Urothelium cell line (cell line): ENCODE data around the gene STAP2.

Experiments used
- DNase-seq: peaks from one replicate; pipeline ENCODE4 v3.0.0; 2011; ENCODE audit warnings: low spot score, mixed read lengths
- FAIRE-seq: peaks from 2 replicates; lab custom pipeline; 2011; peaks lifted over from hg19 to GRCh38; lab: Jason Lieb, UNC

Gene STAP2

DNA sequence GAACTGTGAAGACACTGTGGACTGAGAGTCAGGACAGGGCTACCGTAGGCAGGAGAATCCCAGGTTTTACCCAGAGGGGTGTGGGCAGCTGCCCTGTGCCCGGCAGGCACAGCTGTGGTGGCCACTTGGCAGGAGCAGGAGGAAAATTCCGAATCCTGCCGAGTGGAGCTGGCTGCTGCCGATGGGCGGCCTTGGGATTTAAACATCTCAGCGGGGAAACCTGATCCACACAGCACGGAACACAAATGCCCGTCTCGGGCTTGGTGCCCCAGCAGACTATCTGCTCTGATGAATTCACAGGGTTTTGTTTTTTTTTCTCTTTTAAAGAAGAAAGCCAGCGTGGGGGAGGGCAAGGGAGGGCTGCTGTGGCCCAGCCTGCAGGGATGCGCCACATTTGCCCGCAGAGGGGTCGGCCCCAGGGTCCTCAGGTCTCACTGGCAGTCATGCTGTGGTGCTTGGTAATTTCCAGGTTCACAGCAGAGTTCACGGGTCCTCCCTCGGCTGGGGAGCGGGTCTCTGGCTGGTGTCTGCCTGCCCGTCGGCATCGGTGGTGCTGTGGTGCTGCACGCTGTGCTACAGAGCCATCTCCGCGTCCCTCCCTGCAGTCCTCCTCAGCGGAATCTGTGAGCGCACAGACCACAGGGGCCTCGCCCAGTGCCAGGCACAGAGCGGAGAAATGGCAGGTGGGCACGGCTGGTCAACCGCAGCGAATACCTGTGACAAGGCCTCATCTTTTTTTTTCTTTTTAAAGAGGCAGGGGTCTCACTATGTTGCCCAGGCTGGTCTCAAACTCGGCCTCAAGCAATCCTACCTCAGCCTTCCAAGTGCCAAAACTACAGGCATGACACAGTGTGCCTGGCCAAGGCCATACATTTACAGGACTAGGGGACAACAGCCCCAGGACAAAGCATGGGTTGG lies 32.9 kb upstream of the STAP2 start:
- no peak for DNase-seq

DNA sequence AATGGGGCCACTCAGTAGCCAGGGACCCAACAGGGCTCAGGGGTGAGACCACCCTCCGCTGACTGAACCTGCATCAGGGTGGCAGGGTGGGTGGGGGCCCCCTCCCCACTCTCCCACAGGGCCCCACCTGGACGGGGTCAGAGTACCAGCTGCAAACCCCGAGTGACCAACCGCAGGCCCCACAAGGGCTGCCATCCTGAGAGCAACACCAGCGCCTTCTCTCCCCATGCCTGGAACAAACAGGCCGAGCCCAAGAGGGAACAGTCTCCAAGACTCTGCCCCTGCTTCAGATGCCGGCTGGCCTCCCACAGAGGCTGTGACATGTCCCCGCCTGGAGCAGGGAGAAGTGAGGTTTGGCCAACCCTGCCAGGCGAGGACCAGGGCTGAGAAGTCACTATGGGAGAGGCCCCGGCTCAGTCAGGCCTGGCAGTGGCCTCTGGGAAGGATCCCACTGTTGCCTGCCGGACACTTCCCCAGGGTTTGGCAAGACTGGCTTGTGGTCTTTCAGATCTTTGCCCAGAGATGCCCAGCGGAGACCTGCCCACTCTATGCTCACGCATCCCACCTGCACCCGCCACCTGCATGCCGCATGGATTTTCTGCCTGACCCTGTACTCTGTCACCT lies 31.9 kb upstream of the STAP2 start:
- FAIRE-seq (no peak), DNase-seq (no peak)

More for the DNA sequence above, 32.9 kb upstream of the STAP2 start:
- no peak for FAIRE-seq

DNA sequence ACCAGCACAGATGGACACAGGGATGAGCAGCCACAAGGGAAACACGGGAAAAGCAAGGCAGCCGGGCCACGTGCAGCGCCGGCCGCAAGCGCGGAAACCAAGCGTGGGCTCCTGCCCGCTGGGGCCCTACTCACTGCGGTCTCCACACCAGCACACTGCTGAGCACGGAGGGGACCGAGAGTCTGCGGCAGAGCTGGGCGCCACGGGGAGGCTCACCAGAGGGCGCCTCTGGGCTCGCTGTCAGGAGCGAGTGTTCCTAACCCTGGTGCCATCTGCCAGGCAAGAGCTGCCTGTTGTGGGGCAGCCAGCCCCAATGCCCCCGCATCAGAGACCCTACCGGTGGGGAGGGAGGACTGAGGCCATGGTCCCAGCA lies 31.2 kb upstream of the STAP2 start:
- FAIRE-seq (no peak), DNase-seq (no peak)

DNA sequence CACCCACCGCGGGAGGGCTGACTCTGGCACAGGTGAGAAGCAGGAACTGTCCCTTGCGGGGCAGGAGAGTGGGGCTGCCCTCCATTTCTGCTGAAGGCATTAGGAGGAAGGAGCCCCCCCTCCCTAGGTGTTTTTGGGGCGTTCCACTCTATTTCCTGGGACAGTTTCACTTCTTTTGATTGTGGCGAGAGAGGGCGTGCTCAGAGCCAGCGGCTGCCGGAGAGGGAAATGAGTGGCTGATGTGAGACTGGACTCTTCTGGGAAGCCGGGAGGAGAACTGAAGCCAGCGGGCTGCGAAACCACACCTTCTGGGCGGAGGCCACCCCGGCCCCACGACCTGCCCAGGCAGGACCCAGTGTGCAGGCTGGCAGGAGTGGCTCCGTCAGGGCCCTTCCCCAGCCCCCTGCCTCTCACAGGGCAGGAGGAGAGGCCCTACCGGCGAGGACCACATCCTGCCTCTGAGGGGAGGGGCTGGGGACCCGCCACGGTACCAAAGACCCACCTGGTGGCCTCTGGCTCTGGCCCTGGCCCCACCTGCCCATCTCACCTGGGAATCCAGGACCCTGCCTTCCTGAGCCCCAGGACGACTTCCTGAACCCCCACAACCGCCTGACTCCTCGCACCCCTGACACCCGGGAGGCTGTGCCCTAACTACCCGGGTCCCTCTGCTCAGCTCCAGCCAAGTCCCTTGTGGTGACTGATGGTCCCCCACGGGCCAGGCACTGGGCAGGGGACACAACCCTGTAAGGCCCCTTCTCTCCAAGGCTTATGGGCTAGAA lies 30.7 kb upstream of the STAP2 start:
- DNase-seq, result no peak
- FAIRE-seq, result no peak

DNA sequence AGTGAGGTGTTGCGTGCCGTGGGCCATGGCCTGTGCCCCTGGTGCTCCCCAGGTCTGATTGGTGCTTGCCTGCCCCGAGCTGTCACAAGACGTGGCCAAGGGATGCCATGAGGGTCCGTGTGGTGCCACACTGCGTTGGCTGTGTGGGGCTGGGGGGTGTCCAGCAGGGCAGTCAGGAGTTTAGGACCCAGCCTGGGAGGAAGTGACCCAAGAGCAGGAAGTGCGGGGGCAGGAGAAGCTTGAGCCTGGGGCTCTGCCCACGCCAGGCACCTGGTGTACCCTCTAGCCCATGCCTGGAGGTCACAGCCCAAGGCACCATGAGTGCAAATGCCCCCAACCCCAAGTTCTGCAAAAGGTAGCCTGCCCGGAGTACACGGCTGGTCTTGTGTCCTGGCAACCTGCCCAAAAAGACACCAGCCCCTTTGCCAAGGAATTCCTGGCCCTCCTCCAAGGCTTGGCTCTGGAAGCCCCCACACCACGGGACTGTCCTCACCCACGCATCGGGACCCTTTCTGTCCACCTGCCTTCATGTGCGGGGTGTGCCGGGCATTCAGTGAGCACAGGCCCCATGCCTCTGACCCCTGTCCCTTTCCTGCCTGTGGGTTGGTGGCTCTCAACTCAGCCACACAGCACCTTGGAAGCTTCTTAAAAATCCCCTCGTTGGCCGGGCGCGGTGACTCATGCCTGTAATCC lies 29.6 kb upstream of the STAP2 start:
- FAIRE-seq (no peak), DNase-seq (no peak)

DNA sequence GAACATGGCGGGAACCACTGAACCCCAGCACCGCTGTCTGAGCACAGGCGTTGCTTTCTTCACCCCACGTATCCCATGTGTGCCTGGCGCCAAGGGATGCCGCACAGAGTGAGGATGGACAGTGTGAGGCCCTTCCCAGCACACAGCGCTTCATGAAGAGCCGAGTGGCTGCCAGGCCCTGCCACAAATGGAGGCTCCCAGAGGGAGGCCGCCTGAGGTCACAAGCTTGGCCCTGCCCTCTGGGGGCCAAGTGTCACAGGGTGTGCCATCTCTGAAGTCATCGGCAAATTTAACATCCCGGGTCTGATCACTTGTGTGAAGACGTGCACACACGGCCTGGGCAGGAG lies 29.1 kb upstream of the STAP2 start:
- FAIRE-seq (peak; percentile 13), DNase-seq (no peak)

DNA sequence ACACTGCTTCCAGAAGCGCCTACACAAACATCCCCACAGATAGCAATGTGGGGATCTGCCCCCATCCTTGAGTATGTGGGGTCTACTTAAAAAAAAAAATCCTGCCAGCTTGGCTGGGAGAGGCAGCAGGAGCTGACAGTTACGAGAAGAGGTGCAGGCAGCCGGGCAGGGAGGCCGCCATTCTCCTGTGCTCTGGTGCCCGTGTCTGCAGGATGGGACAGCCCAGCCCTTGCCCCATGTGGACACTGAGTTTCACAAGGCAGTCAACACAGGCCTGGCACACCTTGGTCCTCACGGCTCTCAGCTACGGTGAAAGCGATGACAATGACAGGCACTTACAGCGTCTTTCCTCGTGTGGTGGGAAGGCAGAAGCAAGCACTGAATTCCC lies 28.7 kb upstream of the STAP2 start:
- DNase-seq (no peak), FAIRE-seq (no peak)

DNA sequence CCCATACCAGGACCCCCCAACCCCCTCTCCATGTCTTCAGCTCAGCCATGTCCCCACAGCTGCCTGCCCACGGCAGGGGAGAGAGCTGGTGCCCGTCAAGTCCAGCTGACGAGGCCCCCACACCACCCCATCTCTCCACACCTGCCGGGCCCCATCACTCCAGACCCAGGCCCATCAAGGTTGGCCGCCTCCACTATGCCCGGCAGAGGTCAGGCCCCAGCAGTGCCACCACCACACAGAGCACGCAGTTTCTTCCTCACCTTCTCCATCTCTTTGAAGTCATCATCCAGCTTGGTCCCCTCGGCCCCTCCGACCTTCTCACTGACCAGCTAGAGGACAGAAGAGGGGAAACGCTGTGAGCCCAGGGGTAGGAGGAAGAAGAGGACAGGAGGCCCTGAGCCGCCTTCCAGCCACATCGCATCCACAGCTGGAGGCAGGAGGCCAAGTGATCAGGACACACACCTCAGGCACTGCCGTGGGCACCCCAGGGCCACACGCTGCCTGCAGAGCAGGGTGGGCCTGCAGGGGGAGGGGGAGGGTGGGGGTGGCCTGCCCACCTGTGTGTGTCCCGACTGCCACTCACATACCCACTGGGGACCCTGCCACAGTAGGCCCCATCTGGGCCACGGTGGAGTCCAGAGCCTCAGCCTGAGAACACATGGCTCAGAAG lies 28.2 kb upstream of the STAP2 start:
- no peak for DNase-seq
- no peak for FAIRE-seq

DNA sequence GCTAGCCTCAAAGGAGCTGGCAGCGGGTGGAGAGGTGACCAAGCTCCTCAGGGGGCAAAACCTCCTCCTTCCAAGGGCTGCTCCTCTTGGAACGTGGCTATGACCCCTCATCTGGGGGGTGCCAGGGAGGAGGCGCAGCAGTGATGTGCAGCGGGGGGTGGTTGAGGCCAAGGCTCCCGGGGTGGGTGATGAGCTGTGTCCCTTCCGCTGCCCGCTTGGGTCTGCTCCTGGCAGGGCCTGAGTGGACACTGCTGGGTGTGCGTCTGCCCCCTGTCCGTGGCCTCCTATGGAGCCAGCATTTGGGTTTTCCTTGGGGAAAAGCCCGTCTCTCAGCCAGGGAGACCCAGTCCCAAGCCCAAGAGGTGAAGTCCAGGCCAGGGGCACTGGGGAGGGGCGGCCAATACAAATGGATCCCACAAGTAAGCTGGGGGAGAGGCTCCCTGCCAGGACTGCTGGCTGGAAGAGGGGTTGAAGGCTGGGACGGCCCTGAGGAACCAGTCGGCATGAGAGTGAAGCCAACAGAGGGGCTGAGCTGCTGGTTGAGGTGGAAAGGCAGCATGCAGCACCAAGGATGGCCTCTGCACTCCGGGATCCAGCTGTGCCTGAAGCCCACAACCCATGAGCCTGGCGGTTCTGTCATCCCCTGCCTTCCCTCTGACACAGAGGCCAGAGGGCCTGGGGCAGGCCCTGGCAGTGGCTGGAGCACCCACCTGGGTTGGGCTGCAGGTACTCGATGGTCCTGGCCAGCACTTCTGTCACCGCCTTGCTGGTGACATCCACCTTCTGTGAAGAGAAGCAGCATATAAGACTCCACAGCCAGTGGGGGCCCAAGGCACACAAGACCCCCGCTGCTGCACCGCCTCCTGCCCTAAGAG lies 27.4 kb upstream of the STAP2 start:
- DNase-seq, result no peak
- no peak for FAIRE-seq

DNA sequence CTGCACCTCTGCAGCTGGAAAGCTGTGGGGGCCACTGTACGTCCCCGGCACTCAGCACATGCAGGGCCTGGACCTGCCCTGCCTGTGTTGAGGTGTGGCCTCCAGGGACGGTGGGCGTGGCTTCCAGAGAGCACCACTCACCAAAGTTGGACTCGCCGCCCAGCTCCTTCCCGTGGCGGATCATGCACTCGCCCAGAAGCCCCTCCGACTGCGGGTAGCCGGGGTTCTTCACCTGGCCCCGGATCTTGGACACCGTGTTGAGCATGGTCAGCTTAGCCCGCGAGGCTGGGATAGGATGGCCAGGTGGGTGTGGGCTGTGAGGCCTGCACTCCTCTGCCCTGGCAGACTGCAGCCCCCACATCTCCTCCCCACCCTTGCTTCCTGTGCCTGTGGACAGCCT lies 26.7 kb upstream of the STAP2 start:
- no peak for FAIRE-seq
- no peak for DNase-seq

DNA sequence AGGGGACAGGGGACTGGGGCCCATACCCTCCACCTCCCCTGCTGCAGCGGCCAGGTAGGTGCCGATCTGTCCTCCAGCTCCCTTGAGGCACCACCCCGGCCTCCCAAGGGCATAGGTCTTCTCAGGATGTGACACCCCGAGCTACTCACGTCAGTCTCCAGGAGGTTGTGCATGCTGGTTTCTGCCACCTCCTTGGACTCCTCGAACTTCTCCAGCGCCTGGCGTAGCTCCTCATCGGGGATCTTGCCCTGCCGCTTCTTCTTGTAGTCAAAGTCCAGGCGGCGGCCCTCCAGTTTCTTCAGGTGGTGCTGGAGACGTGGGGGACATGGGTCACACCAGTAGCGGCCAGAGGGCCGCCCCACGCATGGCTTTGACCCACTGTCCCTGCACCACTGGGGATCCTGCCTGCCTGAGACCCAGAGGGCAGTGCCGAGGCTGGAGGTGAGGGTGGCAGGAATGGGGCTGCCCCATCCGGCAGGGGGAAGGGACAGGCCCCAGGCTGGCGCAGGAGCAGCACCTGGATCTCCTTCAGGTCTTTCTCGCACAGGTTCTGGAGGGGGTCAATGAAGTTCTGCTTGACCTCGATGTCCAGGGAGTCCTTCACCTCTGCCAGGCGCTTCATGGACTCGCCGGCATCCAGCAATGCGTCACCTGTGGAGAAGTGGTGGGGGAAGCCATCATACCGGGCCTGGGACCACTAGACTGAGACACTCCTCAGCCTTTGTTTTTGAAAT lies 25.1 kb upstream of the STAP2 start:
- FAIRE-seq (no peak), DNase-seq (no peak)

DNA sequence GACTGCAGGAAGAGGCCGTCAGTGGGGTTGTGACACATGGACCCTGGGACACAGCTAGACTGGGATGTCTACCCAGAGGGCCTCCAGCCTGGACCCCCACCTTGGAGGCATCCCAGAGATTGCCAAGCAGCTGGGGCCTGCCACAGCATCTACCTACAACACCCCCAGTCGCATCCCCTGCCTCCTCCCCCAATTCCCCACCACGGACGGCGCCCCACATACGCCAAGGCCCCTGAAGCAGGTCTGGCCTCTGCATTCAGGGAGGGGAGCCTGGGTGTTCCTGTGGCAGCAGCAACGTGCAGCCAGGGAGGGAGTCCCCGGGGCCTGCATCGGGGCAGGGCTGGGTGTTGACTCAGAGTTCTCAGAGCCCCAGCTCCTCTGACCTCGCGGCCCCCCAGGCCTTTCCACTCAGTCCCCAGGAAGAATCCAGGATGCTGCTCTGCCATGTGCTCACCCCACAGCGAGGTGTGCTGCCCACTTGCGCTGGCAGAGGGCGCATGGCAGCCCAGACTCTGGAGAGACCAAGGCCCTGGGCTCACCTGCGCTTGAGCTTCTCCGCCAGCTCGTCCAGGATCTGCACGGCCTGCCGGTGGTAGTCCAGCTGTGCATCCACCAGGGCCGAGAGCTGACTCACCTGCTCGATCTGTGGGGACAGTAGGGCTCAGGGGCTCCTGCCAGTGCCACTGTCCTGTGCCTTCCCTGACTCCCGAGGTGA lies 24.4 kb upstream of the STAP2 start:
- DNase-seq (no peak), FAIRE-seq (no peak)

DNA sequence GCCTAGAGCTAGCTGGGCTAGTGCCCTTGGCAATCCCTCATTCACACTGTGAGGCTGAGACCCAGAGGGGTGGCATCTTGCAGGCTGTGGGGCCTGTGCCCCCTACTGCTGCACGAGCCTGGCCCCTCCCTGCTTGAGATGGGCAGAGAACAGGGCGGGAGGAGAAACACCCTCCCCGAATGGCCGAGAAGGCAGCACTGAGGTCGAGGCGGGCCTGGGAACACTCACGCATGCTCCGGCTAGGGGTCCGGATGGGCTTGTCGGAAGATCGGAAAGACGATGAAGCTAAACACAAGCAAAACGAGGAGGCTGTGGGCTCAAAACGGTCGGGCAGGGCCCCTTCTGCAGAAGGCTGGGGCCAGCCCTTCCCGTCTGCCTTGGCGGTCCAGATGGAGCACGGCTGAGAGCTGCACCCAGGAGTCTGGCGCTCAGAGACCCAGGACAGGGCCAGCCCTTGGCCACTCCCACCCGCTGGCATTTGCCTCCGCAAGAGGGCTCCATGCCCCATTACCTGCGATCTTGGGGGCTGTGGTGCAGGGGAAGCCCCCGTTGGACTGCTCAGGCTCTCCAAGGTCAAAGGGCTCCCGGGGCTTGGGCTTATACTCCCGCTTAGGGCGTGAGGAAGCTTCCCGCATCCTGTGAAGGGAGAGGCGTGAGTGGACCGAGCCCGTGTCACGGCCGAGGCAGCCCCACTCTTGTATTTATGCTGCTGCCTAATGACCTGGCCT lies 23.6 kb upstream of the STAP2 start:
- no peak for FAIRE-seq
- no peak for DNase-seq

DNA sequence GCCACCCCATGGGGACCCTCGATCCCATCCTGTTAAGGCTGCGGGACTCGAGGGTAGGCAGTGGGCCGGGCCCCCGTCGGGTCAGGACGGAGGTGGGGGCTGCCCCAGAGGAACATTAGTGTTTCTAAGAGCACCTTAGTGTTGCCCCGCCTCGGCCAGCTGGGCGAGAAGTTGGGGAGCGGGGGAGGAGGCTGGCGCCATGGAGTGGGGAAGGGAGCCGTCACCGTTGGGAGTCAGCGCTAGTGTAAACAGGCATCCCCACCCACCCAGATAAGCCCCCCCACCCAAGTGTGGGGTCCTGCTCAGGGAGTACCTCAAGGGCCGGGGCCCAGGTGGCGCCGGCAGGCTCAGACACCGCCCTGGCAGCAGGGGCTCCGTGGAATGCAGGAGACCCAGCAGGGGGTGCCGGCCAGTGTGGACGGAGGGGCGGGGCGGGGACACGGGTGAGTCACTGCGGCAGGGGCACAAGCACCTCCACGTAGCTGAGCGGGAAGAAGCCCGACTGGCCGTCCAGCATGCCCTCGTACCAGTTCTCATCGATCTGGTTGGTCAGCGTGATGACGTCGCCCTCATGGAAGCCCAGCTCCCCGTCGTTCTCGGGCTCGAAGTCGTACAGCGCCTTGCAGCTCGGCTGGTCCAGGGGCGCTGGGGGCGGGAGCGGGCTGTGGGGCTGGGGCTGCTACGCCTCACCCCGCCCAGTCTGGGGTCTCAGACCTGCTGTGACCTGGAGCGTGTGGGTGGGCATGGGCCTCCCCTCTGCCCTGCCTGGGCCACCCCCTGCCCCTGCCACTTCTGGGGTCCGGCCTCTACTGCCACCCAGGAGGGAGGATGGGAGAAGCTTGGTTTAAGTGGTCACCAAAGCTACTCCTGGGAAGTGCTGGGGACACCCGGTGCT lies 22.8 kb upstream of the STAP2 start:
- DNase-seq, result no peak
- no peak for FAIRE-seq

DNA sequence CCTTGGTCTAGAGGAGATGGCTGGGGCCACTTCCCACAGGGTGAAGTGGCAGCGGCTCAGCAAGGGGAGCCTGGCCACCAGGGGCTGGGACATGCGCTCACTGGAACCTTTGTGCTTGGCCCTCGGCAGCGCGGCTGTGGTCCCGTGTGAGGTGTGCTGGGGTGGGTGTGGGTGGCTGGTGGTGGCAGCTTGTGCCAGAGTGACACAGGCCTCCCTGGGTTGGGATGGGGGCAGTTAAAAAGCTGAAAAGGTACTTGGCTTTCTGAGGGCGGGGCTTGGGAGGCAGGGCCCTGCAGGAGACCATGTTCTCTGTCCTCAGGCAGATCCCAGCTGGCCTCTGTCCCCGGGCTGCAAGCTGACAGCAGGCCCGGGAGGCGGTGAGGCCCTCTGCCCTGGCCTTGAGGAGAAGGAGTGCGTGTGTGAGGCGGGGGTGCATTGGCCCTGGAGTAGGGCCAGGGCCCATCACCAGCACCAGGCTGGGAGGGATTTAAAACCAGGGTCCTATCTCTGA lies 22.1 kb upstream of the STAP2 start:
- DNase-seq (no peak), FAIRE-seq (no peak)

DNA sequence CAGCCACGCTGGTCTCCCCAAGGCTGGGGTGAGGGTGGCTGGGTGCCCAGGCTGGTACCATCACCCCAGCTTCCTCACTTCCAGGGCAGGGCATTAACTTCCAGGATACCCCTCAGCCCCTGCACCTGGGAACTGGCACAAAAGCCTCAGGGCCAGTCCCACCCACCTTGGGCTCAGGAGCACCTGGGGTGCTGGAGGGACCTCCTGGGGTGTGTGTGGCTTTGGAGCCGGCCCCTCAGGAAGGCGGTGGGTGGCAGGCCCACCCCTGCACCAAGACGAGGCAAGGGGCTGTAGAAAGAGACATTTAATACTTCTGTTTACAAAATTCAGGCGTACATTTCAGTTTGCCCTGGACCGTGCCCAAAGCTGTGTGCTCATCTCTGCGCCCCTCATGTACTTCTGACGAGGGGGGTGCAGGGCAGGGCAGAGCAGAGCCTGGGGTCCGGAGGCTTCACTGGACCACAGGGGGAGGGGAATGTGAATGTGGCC lies 21.5 kb upstream of the STAP2 start:
- no peak for FAIRE-seq
- no peak for DNase-seq
